Islet precursor cell (in vitro differentiated cells): ENCODE results near the gene GLIS1.

Experiments
- DNase-seq: peaks from one replicate; pipeline ENCODE4 v3.0.0-alpha.2; 2018

The GLIS1 gene

GRCh38 chr1:53554592-53555305 is 184.2 kb downstream of the GLIS1 start:
- peak; percentile 41 for DNase-seq

GRCh38 chr1:53553734-53554509 is 185.0 kb downstream of the GLIS1 start:
- DNase-seq = peak; percentile 49

- DNase-seq = peak; percentile 42
Measured at GRCh38 chr1:53552981-53553733, 185.8 kb downstream of the GLIS1 start.

- DNase-seq = peak; percentile 47
Measured at GRCh38 chr1:53552146-53552861, 186.7 kb downstream of the GLIS1 start.

GRCh38 chr1:53551428-53551995 is 187.5 kb downstream of the GLIS1 start:
- DNase-seq = peak; percentile 45

GRCh38 chr1:53550201-53550741 is 188.7 kb downstream of the GLIS1 start:
- peak; percentile 63 for DNase-seq

- no peak for DNase-seq
Measured at GRCh38 chr1:53549781-53550180, 189.2 kb downstream of the GLIS1 start.

GRCh38 chr1:53549287-53549686 is 189.7 kb downstream of the GLIS1 start:
- DNase-seq = no peak

- DNase-seq = peak; percentile 51
Measured at GRCh38 chr1:53548031-53548491, 190.9 kb downstream of the GLIS1 start.

- peak; percentile 42 for DNase-seq
Measured at GRCh38 chr1:53547231-53547790, 191.7 kb downstream of the GLIS1 start.

- DNase-seq = peak; percentile 52
Measured at GRCh38 chr1:53546409-53547155, 192.4 kb downstream of the GLIS1 start.

GRCh38 chr1:53545663-53546408 is 193.1 kb downstream of the GLIS1 start:
- DNase-seq = peak; percentile 47

GRCh38 chr1:53544728-53545515 is 194.0 kb downstream of the GLIS1 start:
- peak; percentile 31 for DNase-seq

GRCh38 chr1:53543778-53544695 is 194.9 kb downstream of the GLIS1 start:
- DNase-seq = no peak

- DNase-seq = no peak
Measured at GRCh38 chr1:53543130-53543777, 195.7 kb downstream of the GLIS1 start.

GRCh38 chr1:53542551-53542950 is 196.4 kb downstream of the GLIS1 start:
- DNase-seq = no peak

GRCh38 chr1:53541761-53542550 is 197.0 kb downstream of the GLIS1 start:
- peak; percentile 77 for DNase-seq
